HK-2 (cell line): ENCODE data around the gene AMIGO3.
A peak's percentile ranks its signal among the peaks of the same experiment; 100 is the strongest.

Source experiments
- DNase-seq: peaks from one replicate; pipeline ENCODE4 v3.0.0-alpha.2; 2018; ENCODE audit not compliant: unreplicated experiment

Gene AMIGO3

GRCh38 chr3:49668861-49669260 lies 50.6 kb downstream of the AMIGO3 start:
- DNase-seq: peak; percentile 53

- peak; percentile 42 for DNase-seq
Observed at GRCh38 chr3:49668414-49668797, 51.1 kb downstream of the AMIGO3 start.

- no peak for DNase-seq
Observed at GRCh38 chr3:49667701-49668413, 51.6 kb downstream of the AMIGO3 start.
